ENCODE data around the gene XIRP2. TPM values are rescaled to one million over a fixed set of nuclear protein-coding genes. Genes with fewer than 3 reads are reported as not detected.

Gene XIRP2
- total RNA-seq, result not detected in 2 replicates

DNA sequence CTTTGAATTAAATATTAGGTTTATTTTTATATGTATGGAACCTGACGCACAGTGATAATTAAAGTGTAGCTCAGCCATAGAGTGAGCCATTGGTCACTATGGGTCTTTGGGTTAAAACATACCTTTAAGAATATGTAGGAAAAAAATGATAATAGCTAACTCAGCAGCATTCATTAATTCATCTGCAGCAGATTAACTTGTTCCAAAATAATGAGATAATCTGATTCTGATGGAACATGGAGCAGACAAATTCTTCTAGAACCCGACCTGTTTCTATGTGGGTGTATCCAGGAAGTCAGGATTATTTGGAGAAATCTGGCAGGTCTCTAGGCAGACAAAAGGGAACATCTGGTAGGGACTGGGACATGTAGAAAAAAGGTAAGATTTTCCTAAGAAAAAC is at the start of gene XIRP2:
XIRP2 (plus strand) TSS at position 301 of the 400 bp plus-strand sequence. CDS start 15,003 bp downstream, outside the sequence.
- no peak for DNase-seq (ENCODE audit: low read depth in 2 of 2)

DNA sequence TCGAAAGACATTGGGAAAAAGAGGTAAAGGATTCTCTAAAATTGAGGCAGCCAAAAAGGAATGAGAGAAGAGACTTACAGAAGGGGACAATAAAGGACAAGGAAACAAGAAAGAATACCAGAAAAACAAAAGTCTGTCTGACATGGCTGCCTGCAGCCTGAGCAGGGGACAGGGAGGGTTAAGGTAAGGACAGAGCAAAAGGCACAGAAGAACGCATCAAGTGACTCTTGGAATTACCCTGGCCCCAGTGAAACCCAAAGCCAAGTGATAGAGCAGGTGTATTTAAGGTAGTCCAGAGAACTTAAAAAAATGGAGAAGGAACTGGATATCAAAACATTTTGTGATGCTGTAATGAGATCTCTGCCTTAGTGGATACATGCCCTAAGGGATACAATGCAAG is 47.1 kb upstream of the XIRP2 start:
- no peak for DNase-seq (ENCODE audit: low read depth in 2 of 2)

DNA sequence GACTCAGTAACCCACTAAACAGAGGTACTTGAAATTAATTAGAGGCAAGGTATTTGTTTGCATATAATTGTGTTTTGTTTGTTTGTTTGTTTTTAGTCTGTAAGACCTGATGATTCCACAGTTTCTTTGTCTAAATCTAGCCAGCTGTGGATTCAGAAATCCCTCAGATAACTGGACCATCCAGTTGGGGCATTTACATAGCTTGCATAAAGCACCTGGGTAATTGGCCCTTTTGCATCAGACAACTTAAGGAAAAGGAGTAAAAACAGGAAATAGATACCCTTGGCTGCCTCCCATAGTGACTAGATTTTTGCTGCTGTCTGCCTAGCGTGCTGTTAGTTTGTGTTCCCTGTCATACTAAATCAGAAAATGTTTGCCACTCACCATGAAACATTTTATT is 46.6 kb upstream of the XIRP2 start:
- DNase-seq (ENCODE audit: low read depth in 2 of 2), result no peak

GRCh38 chr2:166844111-166844510 is 44.2 kb upstream of the XIRP2 start:
- DNase-seq (ENCODE audit: low read depth in 2 of 2), result no peak

DNA sequence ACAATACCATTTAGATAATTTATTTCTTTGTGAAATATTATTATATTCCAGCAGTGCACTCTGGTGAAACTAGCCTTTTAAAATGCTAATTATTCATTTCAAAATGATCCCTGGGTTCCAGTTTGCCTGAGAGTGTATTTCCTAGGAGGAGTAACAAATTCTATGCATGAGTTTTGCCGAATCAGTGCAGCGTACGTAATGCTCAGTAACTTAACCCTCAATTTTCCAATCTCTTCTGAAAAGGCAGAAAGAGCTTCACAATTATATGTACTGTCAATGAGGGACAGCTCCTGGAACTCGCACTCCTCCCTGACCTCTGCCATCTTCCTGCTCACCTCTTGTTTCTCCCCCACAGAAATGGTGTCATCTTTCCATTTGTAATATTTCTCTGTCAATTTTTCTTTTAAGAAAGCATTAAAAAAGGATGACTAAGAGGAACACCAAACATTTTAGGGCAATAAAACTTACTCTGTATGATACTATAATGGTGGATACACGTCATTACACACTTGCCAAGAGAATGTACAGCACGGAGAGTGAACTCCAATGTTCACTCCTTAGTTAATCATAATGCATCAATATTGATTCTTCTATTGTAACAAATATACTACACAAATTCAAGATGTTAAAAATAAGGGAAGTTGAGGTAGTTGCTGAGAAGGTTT is 25.7 kb upstream of the XIRP2 start:
- no peak for DNase-seq (ENCODE audit: low read depth in 2 of 2)

- no peak for DNase-seq (ENCODE audit: low read depth in 2 of 2)
These were observed 20.3 kb upstream of the XIRP2 start for GRCh38 chr2:166867874-166868514.

- DNase-seq (ENCODE audit: low read depth in 2 of 2), result no peak
These were observed 17.9 kb upstream of the XIRP2 start for GRCh38 chr2:166870346-166870745.

DNA sequence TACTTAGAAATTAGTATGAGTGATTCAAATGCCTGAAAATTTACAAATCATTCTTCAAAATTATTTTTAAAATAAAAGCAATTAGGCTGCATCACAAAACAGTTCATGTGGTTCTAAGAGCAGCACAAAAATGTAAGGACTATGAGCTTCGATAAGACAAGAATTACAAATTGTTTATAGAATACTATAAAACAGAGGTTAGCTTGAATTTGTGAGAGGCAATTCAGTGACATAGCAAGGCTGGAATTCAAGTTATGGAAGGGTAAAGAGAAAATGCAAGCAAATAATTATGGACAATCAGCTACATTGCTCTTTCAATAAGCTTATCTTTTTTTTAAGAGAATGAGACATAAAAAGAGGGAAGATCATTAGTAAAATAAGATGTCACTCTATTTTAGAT is 7.1 kb upstream of the XIRP2 start:
- DNase-seq (ENCODE audit: low read depth in 2 of 2), result no peak

GRCh38 chr2:166882851-166883250 is 5.4 kb upstream of the XIRP2 start:
- no peak for DNase-seq (ENCODE audit: low read depth in 2 of 2)

DNA sequence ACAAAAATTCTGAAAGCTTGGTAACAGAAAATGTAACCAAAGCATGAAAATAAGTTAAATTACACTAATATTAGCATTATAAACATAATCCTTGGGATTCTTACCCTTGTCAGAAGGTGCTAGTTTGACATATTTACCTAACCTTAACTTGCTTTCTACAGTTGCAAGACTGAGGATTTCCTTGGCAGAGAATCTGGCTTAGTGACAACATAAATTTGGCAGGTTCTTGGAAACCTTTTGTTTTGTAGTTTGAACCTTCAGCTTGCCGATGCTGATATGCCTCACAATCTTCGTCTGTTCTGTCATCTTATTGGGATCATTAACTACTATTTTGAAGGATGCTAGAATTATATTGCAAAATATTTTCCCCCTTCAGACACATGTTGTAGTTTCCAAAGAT is 3.4 kb downstream of the XIRP2 start:
- DNase-seq (ENCODE audit: low read depth in 2 of 2), result no peak

GRCh38 chr2:166892397-166892796 is 4.1 kb downstream of the XIRP2 start:
- DNase-seq (ENCODE audit: low read depth in 2 of 2), result no peak

DNA sequence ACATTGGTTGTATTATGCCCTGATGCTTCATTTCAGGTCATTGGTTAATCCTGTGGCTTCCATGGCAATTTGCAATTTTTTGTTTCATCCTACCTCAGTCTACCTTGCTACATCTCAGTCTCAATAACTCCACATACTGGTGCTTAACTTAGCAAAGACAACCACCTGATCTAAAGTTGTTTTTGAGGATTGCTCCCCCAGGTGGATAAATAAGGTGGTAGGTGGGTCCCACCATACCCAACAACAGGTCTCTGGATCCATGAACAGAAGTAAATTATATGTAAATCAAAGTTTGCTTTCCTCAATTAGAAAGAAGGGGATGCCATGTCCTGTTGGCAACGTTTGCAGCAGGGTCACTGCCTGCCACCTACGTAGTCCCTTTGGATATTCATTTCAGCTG is 7.0 kb downstream of the XIRP2 start:
- no peak for DNase-seq (ENCODE audit: low read depth in 2 of 2)

GRCh38 chr2:166897666-166898065 is 9.4 kb downstream of the XIRP2 start:
- DNase-seq (ENCODE audit: low read depth in 2 of 2), result no peak

DNA sequence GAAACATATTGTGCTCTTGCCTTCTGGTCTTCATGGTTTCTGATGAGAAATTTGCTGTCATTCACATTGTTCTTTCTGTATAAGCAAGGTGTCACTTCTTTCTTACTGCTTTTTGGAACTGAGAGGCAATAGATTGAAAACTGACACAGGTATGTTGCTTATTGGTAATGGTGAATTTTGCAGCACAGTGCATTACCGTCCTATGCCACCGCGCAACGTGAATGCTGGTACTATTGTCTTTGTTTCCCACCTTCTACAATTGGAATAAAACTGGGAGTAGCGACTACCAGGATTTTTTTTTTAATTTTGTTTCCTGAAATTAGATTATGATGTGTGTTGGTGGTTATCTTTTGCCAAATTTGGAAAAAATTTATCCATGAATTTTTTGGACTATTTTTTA is 11.4 kb downstream of the XIRP2 start:
- no peak for DNase-seq (ENCODE audit: low read depth in 2 of 2)

DNA sequence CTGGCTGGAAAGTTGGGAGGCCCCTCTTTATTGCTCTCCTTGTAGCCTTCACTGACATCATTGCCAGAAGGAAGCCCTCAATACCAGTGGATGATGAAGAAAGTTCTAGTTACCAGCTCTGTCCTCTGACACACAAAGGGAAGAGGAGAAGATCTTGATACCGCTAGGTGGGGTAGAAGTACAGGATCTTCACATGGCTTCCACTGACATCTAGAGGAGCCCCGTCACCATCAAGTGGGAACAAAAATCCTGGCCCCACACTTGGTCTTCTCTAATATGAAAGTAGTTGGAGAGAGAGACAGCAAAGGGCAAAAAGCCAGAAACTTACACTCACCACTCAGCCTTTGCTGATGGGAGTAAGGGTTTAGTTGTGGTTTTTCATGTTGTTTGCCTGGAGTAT is 12.4 kb downstream of the XIRP2 start:
- no peak for DNase-seq (ENCODE audit: low read depth in 2 of 2)

- no peak for DNase-seq (ENCODE audit: low read depth in 2 of 2)
These were observed 13.1 kb downstream of the XIRP2 start for GRCh38 chr2:166901336-166901735.

DNA sequence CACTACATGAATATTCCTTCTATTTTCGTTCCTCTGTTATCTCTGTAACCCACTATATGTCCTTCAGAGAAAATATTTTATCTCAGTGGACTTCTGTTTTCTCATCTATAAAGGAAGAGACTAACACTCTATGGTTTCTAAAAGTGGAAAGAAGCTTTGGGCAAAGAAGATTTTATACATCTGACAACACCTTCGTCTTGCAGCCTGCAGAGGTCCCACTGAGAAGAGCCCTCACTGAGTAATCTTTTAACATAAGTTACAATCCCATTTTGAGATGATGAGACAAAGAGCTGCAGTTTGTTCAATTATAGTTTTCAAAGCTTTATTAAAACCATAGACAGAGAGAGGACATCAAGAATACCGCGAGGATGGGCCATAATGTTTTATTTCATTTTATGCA is 28.7 kb downstream of the XIRP2 start:
- DNase-seq (ENCODE audit: low read depth in 2 of 2), result no peak

DNA sequence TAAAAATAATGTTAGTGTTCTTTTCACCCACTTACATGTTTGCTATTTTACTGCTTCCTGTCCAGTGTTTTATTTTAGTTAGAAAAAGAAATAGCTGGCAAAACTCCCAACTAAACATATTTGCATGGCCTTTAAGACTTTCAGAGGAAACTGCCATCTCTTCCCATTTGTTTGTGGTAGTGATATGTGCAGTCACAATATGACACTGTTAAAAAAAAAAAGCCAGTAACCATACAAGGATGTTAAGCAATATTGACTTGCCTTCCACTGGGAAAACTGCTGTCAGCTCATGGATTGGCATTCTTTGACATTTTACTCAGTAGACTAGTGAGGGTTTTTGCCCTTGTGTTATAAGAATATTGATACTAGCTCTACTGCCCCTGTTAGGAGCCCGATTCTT is 29.1 kb downstream of the XIRP2 start:
- DNase-seq (ENCODE audit: low read depth in 2 of 2), result no peak

DNA sequence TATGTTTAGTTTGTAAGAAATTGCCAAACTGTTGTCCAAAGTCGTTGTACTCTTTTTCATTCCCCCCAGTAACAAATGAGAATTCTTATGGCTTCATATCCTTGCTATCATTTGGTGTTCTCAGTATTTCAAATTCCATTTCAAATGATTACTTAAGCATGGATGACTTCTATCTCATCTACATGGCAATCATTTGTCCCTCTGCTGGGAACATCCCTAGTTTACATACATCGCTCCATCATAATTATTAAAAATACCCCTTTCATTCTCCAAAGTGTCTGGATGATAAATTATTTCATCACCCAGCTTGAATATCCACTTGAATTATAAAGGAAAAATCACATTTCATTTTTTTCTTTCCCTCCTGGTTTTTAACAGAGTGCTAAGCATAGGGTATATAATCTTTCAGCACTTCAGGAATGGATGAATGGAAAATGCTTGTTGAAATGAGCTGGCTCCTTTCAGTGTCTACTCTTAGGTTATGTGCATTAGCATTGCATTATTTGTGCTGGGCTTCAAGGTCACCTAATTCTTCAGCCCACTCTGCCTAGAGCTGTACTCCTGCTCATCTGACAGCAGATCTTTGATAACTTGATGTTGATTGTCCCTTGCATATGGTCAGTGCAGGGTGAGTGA is 33.1 kb downstream of the XIRP2 start:
- no peak for DNase-seq (ENCODE audit: low read depth in 2 of 2)

- DNase-seq (ENCODE audit: low read depth in 2 of 2), result no peak
These were observed 36.7 kb downstream of the XIRP2 start for GRCh38 chr2:166924967-166925366.

DNA sequence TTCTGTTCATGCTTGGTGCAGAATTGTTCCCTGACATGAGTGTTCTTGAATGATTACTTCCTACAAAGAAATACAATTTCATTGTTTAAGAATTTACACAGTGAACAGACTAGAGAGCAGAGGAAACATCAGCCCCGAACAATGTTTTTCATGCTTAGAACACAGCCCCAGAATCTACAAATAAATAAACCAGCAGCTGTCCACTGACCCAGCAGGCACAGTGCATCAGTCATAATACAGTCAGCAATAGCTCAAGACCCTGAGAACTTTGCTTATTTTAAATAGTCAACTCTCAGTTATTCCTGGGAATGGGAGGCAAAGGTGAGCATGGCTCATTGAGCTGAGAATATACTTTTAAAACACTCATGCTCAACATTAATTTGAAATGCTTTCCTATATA is 38.4 kb downstream of the XIRP2 start:
- no peak for DNase-seq (ENCODE audit: low read depth in 2 of 2)

- DNase-seq (ENCODE audit: low read depth in 2 of 2), result no peak
These were observed 43.8 kb downstream of the XIRP2 start for GRCh38 chr2:166932032-166932431.

DNA sequence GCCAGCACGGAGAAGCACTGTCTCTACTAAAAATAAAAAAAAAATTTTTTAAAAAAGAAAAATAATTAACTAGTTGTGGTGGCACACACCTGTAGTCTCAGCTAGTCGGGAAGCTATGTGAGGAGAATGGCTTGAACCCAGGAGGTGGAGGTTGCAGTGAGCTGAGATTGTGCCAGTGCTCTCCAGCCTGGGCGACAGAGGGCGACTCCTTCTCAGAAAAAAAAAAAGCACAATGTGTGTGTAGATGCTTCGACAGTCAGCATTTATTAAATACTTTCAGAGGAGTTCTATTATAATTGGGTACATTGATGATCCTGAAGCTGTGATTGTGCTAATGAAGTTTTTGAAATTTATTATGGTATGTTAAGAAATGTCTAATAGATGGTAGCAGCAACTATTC is 46.5 kb downstream of the XIRP2 start:
- DNase-seq (ENCODE audit: low read depth in 2 of 2), result no peak
